HG03378 (cell line): ENCODE results near the gene CYS1.

Experiments used
- ATAC-seq: cut with Tn5 transposase; IDR thresholded peaks from one replicate; pipeline ENCODE4 v1.9.1; 2021; ENCODE audit warnings: mild to moderate bottlenecking, moderate library complexity; ENCODE audit not compliant: unreplicated experiment

Gene CYS1

GRCh38 chr2:10073706-10074105 is 6.5 kb downstream of the CYS1 start:
- no peak for ATAC-seq

GRCh38 chr2:10072656-10073480 is 7.3 kb downstream of the CYS1 start:
- peak; percentile 74 for ATAC-seq

GRCh38 chr2:10071595-10071994 is 8.6 kb downstream of the CYS1 start:
- ATAC-seq, result no peak

GRCh38 chr2:10071176-10071575 is 9.0 kb downstream of the CYS1 start:
- ATAC-seq, result no peak

GRCh38 chr2:10067881-10068280 is 12.3 kb downstream of the CYS1 start:
- no peak for ATAC-seq

- no peak for ATAC-seq
Measured at GRCh38 chr2:10067330-10067729, 12.9 kb downstream of the CYS1 start.

- ATAC-seq, result no peak
Measured at GRCh38 chr2:10065773-10066055, 14.5 kb downstream of the CYS1 start.

- ATAC-seq, result no peak
Measured at GRCh38 chr2:10064932-10065772, 15.1 kb downstream of the CYS1 start.

GRCh38 chr2:10063566-10063965 is 16.6 kb downstream of the CYS1 start:
- ATAC-seq, result no peak

- ATAC-seq, result no peak
Measured at GRCh38 chr2:10062931-10063365, 17.3 kb downstream of the CYS1 start.

- no peak for ATAC-seq
Measured at GRCh38 chr2:10061221-10061925, 18.8 kb downstream of the CYS1 start.

- ATAC-seq, result no peak
Measured at GRCh38 chr2:10059552-10060335, 20.5 kb downstream of the CYS1 start.

- no peak for ATAC-seq
Measured at GRCh38 chr2:10059016-10059351, 21.2 kb downstream of the CYS1 start.

- no peak for ATAC-seq
Measured at GRCh38 chr2:10058251-10059015, 21.8 kb downstream of the CYS1 start.

- no peak for ATAC-seq
Measured at GRCh38 chr2:10057231-10058107, 22.7 kb downstream of the CYS1 start.

GRCh38 chr2:10056439-10056838 is 23.8 kb downstream of the CYS1 start:
- ATAC-seq, result no peak

- no peak for ATAC-seq
Measured at GRCh38 chr2:10054976-10055375, 25.2 kb downstream of the CYS1 start.

GRCh38 chr2:10054424-10054823 is 25.8 kb downstream of the CYS1 start:
- ATAC-seq, result no peak

GRCh38 chr2:10053351-10053750 is 26.9 kb downstream of the CYS1 start:
- ATAC-seq, result no peak
